HUES64 (cell line): ENCODE results near the gene CEACAM16.

Experiments
- H3K27ac ChIP-seq: 2 replicates; pipeline ENCODE4 v1.7.0; 2013; ENCODE audit warnings: low read depth, low read length, inconsistent platforms
- H3K27me3 ChIP-seq: 2 replicates; pipeline ENCODE4 v1.6.1; 2013; ENCODE audit warnings: mild to moderate bottlenecking, low read length; ENCODE audit not compliant: insufficient read depth
- H3K36me3 ChIP-seq: 2 replicates; pipeline ENCODE4 v1.6.1; 2013; ENCODE audit warnings: mild to moderate bottlenecking, low read length; ENCODE audit not compliant: insufficient read depth
- H3K4me1 ChIP-seq: 2 replicates; pipeline ENCODE4 v1.6.1; 2013; ENCODE audit warnings: mild to moderate bottlenecking, low read length, moderate library complexity; ENCODE audit not compliant: insufficient read depth
- H3K4me3 ChIP-seq: 2 replicates; pipeline ENCODE4 v1.5.1; 2013; ENCODE audit warnings: mild to moderate bottlenecking, low read length, moderate library complexity
- H3K9ac ChIP-seq: 2 replicates; pipeline ENCODE4 v1.6.1; 2013; ENCODE audit warnings: mild to moderate bottlenecking, low read depth, low read length
- H3K9me3 ChIP-seq: 2 replicates; pipeline ENCODE4 v1.6.1; 2013; ENCODE audit warnings: low read depth, low read length; ENCODE audit not compliant: insufficient read depth
- WGBS: fragments of 150-250, 120-280 bp; methylation state at CpG from one replicate; pipeline ENCODE4 v1.1.7; 2013; ENCODE audit warnings: missing lambda C conversion rate; 5-methylcytosine and 5-hydroxymethylcytosine counted together

Gene CEACAM16

GRCh38 chr19:44692379-44692721 is 6.6 kb upstream of the CEACAM16 start:
- Histone ChIP-seq H3K4me3 (no peak overlapping the region), H3K27me3 (no peaks in the 10 kb centered on the region), H3K4me1 (no peaks in the 10 kb centered on the region), H3K27ac (no peak overlapping the region), H3K9me3 (no peaks in the 10 kb centered on the region), H3K36me3 (no peaks in the 10 kb centered on the region), H3K9ac (no peak overlapping the region)
- WGBS: 89% methylated on average over 3 of the region's 5 CpGs

GRCh38 chr19:44694184-44694579 is 4.8 kb upstream of the CEACAM16 start:
- H3K36me3 ChIP-seq: no peaks in the 10 kb centered on the region
- no peak overlapping the region for H3K27ac ChIP-seq
- no peaks in the 10 kb centered on the region for H3K27me3 ChIP-seq
- no peak overlapping the region for H3K9ac ChIP-seq
- H3K4me3 ChIP-seq: no peak overlapping the region
- 64% methylated on average over 2 of the region's 2 CpGs for WGBS
- H3K9me3 ChIP-seq: no peaks in the 10 kb centered on the region
- H3K4me1 ChIP-seq: no peaks in the 10 kb centered on the region

GRCh38 chr19:44696939-44697669 is 1.8 kb upstream of the CEACAM16 start:
- H3K36me3 ChIP-seq: no peaks in the 10 kb centered on the region
- WGBS: 63% methylated on average over 22 of the region's 22 CpGs
- no peaks in the 10 kb centered on the region for H3K9me3 ChIP-seq
- H3K27me3 ChIP-seq: no peaks in the 10 kb centered on the region
- H3K4me1 ChIP-seq: no peaks in the 10 kb centered on the region
- no peak overlapping the region for H3K27ac ChIP-seq
- H3K4me3 ChIP-seq: no peak overlapping the region
- H3K9ac ChIP-seq: no peak overlapping the region

- no peaks in the 10 kb centered on the region for H3K9me3 ChIP-seq
- H3K4me3 ChIP-seq: no peak overlapping the region
- 86% methylated on average over 4 of the region's 4 CpGs for WGBS
- no peaks in the 10 kb centered on the region for H3K4me1 ChIP-seq
- no peak overlapping the region for H3K9ac ChIP-seq
- H3K27me3 ChIP-seq: no peaks in the 10 kb centered on the region
- no peak overlapping the region for H3K27ac ChIP-seq
- H3K36me3 ChIP-seq: no peaks in the 10 kb centered on the region
Observed at GRCh38 chr19:44697670-44698034, 1.3 kb upstream of the CEACAM16 start.

- WGBS: 91% methylated on average over 5 of the region's 5 CpGs
- H3K4me1 ChIP-seq: no peaks in the 10 kb centered on the region
- H3K27me3 ChIP-seq: no peaks in the 10 kb centered on the region
- no peak overlapping the region for H3K27ac ChIP-seq
- H3K4me3 ChIP-seq: no peak overlapping the region
- H3K9ac ChIP-seq: no peak overlapping the region; the same call in 1 of the 2 replicates
- no peaks in the 10 kb centered on the region for H3K36me3 ChIP-seq
- H3K9me3 ChIP-seq: no peaks in the 10 kb centered on the region
Observed at GRCh38 chr19:44700547-44700946, 1.6 kb downstream of the CEACAM16 start.

GRCh38 chr19:44701228-44701627 is 2.3 kb downstream of the CEACAM16 start:
- no peak overlapping the region for H3K9ac ChIP-seq
- 93% methylated on average over 15 of the region's 15 CpGs for WGBS
- no peak overlapping the region for H3K27ac ChIP-seq
- no peaks in the 10 kb centered on the region for H3K9me3 ChIP-seq
- H3K27me3 ChIP-seq: no peaks in the 10 kb centered on the region
- H3K36me3 ChIP-seq: no peaks in the 10 kb centered on the region
- no peaks in the 10 kb centered on the region for H3K4me1 ChIP-seq
- no peak overlapping the region for H3K4me3 ChIP-seq

GRCh38 chr19:44702551-44703176 is 3.7 kb downstream of the CEACAM16 start:
- Histone ChIP-seq H3K36me3 (no peaks in the 10 kb centered on the region), H3K9ac (no peak overlapping the region), H3K9me3 (no peaks in the 10 kb centered on the region), H3K27me3 (no peaks in the 10 kb centered on the region), H3K27ac (no peak overlapping the region), H3K4me1 (no peaks in the 10 kb centered on the region), H3K4me3 (no peak overlapping the region)
- WGBS: 92% methylated on average over 17 of the region's 17 CpGs

- 94% methylated on average over 28 of the region's 28 CpGs for WGBS
- H3K4me1 ChIP-seq: no peaks in the 10 kb centered on the region
- H3K36me3 ChIP-seq: no peaks in the 10 kb centered on the region
- H3K9ac ChIP-seq: no peak overlapping the region
- H3K27me3 ChIP-seq: no peaks in the 10 kb centered on the region
- no peaks in the 10 kb centered on the region for H3K9me3 ChIP-seq
- no peak overlapping the region for H3K4me3 ChIP-seq
- H3K27ac ChIP-seq: no peak overlapping the region
Observed at GRCh38 chr19:44703336-44704078, 4.6 kb downstream of the CEACAM16 start.

- Histone ChIP-seq H3K27ac (no peak overlapping the region), H3K9ac (no peak overlapping the region), H3K36me3 (no peaks in the 10 kb centered on the region), H3K9me3 (no peaks in the 10 kb centered on the region), H3K27me3 (no peaks in the 10 kb centered on the region), H3K4me1 (no peaks in the 10 kb centered on the region), H3K4me3 (no peak overlapping the region)
- 100% methylated on average over 1 of the region's 1 CpG for WGBS
Observed at GRCh38 chr19:44704982-44705381, 6.0 kb downstream of the CEACAM16 start.

- Histone ChIP-seq H3K4me3 (no peak overlapping the region), H3K9ac (no peak overlapping the region), H3K9me3 (no peaks in the 10 kb centered on the region), H3K27ac (no peak overlapping the region), H3K4me1 (no peaks in the 10 kb centered on the region), H3K27me3 (no peaks in the 10 kb centered on the region), H3K36me3 (no peaks in the 10 kb centered on the region)
- 90% methylated on average over 12 of the region's 12 CpGs for WGBS
Observed at GRCh38 chr19:44705502-44706010, 6.6 kb downstream of the CEACAM16 start.

GRCh38 chr19:44706506-44707236 is 7.7 kb downstream of the CEACAM16 start:
- no peaks in the 10 kb centered on the region for H3K9me3 ChIP-seq
- no peaks in the 10 kb centered on the region for H3K4me1 ChIP-seq
- H3K36me3 ChIP-seq: no peaks in the 10 kb centered on the region
- H3K9ac ChIP-seq: no peak overlapping the region
- H3K4me3 ChIP-seq: no peak overlapping the region
- WGBS: 93% methylated on average over 6 of the region's 6 CpGs
- H3K27ac ChIP-seq: no peak overlapping the region
- H3K27me3 ChIP-seq: no peaks in the 10 kb centered on the region
